Measurements from ENCODE around the gene SLC25A42. TPM values are rescaled to one million over a fixed set of nuclear protein-coding genes. Genes with fewer than 3 reads are reported as not detected.

SLC25A42 gene
- total and polyA plus RNA-seq, 2 of the 13 experiments (the other 11 are each of a cell fraction or from before 2014, with no cell fraction given), result 12.8 to 18.3 TPM

GRCh38 chr19:19138109-19138981 lies 74.6 kb downstream of the SLC25A42 start, which contains the start of gene TMEM161A (continued):
- no peak for TF ChIP-seq PTBP1 (IDR thresholded peaks at IDR 0.05; ENCODE audit: low read depth, low read length, poor library complexity, severe bottlenecking)
- no peak for TF ChIP-seq ZMAT5 (CRISPR knock-in tag; IDR thresholded peaks at IDR 0.05; ENCODE audit: borderline replicate concordance, low read depth)
- no peak for TF ChIP-seq ZNF296 (CRISPR knock-in tag; conservative IDR thresholded peaks at IDR 0.05)
- no peak for TF ChIP-seq ZNF75D (CRISPR knock-in tag; IDR thresholded peaks at IDR 0.05; ENCODE audit: borderline replicate concordance)
- peak; percentile 74; the same call in 1 of the 2 replicates for TF ChIP-seq ZFP91 (CRISPR knock-in tag; IDR thresholded peaks at IDR 0.05; ENCODE audit: borderline replicate concordance)
- peak; percentile 75 to 91 for TF ChIP-seq POLR2A (IDR thresholded peaks at IDR 0.05; ENCODE audit: insufficient read depth in 1 of 2, low read depth in 2 of 2, low read length in 2 of 2)
- peak; percentile 81 for TF ChIP-seq ZNF33B (CRISPR knock-in tag; IDR thresholded peaks at IDR 0.05)
- TF ChIP-seq ZNF280D (CRISPR knock-in tag; IDR thresholded peaks at IDR 0.05), result no peak; the same call in 1 of the 2 replicates
- TF ChIP-seq ASH2L (IDR thresholded peaks at IDR 0.05; ENCODE audit: insufficient read length, low read depth, low read length), result peak; percentile 51
- no peak for TF ChIP-seq STAT5B (CRISPR knock-in tag; IDR thresholded peaks at IDR 0.05)
- TF ChIP-seq KDM1A (CRISPR knock-in tag; IDR thresholded peaks at IDR 0.05), result no peak
- TF ChIP-seq GTF3A (CRISPR knock-in tag; conservative IDR thresholded peaks at IDR 0.05), result no peak
- TF ChIP-seq SRSF1 (optimal IDR thresholded peaks at IDR 0.05; ENCODE audit: low read depth, low read length), result no peak
- 0 out of 2 replicates have a peak, but pooled peaks have one; percentile 32 for TF ChIP-seq ZNF276 (CRISPR knock-in tag; IDR thresholded peaks at IDR 0.05; ENCODE audit: low read depth)
- no peak for TF ChIP-seq IRF9 (CRISPR knock-in tag; IDR thresholded peaks at IDR 0.05; ENCODE audit: borderline replicate concordance)
- no peak for TF ChIP-seq SP1 (IDR thresholded peaks at IDR 0.05)
- peak; percentile 41 for TF ChIP-seq SP1 (CRISPR knock-in tag; IDR thresholded peaks at IDR 0.05)
- no peak for TF ChIP-seq NCOA1 (CRISPR knock-in tag; IDR thresholded peaks at IDR 0.05)
- TF ChIP-seq ZNF619 (CRISPR knock-in tag; IDR thresholded peaks at IDR 0.05), result no peak

Data from HepG2 (cell line).